Gastrocnemius medialis (tissue), 4 donors: ENCODE data around the gene HOXD9.

ENCODE experiments used
- POLR2A ChIP-seq, 2 donors: fragments of 450-650 bp; IDR thresholded peaks; one replicate each; pipeline ENCODE4 v1.6.1; 2017; ENCODE audit warnings: antibody characterized with exemption in 2 of 2, mild to moderate bottlenecking in 2 of 2, moderate library complexity in 2 of 2
- TF ChIP-seq, protein P1 (sequence below), 5 experiments: fragments of 450-650 bp in 3 of 5; fragments of 200-600 bp in 2 of 5; sonication (generic) in 2 of 5; IDR thresholded peaks in 4 of 5; conservative IDR thresholded peaks in 1 of 5; 1 replicate in 4 of 5; 2 replicates in 1 of 5; pipeline ENCODE4 v1.5.1; 2016 to 2019; ENCODE audit warnings: antibody characterized with exemption in 5 of 5, mild to moderate bottlenecking in 3 of 5, moderate library complexity in 3 of 5

DNA sequence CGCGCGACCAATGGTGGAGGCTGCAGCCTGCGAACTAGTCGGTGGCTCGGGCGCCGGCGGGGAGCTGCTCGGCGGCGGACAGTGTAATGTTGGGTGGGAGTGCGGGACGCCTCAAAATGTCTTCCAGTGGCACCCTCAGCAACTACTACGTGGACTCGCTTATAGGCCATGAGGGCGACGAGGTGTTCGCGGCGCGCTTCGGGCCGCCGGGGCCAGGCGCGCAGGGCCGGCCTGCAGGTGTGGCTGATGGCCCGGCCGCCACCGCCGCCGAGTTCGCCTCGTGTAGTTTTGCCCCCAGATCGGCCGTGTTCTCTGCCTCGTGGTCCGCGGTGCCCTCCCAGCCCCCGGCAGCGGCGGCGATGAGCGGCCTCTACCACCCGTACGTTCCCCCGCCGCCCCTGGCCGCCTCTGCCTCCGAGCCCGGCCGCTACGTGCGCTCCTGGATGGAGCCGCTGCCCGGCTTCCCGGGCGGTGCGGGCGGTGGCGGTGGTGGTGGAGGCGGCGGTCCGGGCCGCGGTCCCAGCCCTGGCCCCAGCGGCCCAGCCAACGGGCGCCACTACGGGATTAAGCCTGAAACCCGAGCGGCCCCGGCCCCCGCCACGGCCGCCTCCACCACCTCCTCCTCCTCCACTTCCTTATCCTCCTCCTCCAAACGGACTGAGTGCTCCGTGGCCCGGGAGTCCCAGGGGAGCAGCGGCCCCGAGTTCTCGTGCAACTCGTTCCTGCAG, at the start of gene HOXD9:
- TF ChIP-seq, protein P1, sequence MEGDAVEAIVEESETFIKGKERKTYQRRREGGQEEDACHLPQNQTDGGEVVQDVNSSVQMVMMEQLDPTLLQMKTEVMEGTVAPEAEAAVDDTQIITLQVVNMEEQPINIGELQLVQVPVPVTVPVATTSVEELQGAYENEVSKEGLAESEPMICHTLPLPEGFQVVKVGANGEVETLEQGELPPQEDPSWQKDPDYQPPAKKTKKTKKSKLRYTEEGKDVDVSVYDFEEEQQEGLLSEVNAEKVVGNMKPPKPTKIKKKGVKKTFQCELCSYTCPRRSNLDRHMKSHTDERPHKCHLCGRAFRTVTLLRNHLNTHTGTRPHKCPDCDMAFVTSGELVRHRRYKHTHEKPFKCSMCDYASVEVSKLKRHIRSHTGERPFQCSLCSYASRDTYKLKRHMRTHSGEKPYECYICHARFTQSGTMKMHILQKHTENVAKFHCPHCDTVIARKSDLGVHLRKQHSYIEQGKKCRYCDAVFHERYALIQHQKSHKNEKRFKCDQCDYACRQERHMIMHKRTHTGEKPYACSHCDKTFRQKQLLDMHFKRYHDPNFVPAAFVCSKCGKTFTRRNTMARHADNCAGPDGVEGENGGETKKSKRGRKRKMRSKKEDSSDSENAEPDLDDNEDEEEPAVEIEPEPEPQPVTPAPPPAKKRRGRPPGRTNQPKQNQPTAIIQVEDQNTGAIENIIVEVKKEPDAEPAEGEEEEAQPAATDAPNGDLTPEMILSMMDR (IDR thresholded peaks at IDR 0.05 in 4 of 5, conservative IDR thresholded peaks at IDR 0.05 in 1 of 5): no peak
- peak in 1 of 2 donors; percentile 47 for TF ChIP-seq POLR2A (IDR thresholded peaks at IDR 0.05)
